ENCODE measurements around the gene POR. TPM values are rescaled to one million over a fixed set of nuclear protein-coding genes. Genes with fewer than 3 reads are reported as not detected.

The POR gene
- total and polyA plus RNA-seq, 2 of the 13 experiments (the other 11 are each of a cell fraction or from before 2014, with no cell fraction given), result 145 to 266 TPM

DNA sequence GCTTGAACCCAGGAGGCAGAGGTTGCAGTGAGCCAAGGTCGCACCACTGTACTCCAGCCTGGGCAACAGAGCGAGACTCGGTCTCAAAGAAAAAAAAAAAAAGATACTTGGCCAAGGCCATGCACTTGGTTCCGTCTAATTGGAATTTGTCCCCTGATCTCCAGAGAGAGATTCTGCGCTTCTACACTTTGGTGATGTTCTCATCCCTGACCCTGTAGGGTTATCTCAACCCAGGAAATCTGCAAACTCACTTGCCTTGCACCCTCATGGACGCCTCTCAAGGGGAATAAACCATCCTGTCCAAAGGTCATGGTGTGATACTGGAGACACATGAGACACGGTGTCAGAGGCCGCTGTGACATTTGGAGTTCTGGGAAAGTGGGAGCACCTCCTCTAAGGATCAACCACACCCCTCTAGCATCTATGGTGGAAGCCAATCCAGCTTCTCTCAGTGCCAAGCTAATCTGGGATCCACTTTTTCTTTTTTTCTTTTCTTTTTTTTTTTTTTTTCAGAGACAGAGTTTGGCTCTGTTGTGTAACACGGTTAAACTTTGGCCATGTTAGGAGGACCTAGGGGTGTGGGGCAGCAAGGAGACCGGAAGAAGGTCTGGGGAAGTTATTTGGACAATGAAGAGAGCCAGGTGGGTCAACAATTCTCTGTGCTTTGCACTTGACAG is 7.8 kb upstream of the POR start (continued):
- TF ChIP-seq, protein P1, sequence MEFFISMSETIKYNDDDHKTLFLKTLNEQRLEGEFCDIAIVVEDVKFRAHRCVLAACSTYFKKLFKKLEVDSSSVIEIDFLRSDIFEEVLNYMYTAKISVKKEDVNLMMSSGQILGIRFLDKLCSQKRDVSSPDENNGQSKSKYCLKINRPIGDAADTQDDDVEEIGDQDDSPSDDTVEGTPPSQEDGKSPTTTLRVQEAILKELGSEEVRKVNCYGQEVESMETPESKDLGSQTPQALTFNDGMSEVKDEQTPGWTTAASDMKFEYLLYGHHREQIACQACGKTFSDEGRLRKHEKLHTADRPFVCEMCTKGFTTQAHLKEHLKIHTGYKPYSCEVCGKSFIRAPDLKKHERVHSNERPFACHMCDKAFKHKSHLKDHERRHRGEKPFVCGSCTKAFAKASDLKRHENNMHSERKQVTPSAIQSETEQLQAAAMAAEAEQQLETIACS (CRISPR knock-in tag; IDR thresholded peaks at IDR 0.05), result no peak
- TF ChIP-seq EHMT2 (IDR thresholded peaks at IDR 0.05; ENCODE audit: borderline replicate concordance, low read depth, low read length) (peak; percentile 80; the same call in 1 of the 2 replicates), KAT2B (IDR thresholded peaks at IDR 0.05; ENCODE audit: borderline replicate concordance, low read depth, low read length) (no peak), BRD4 (CRISPR knock-in tag; IDR thresholded peaks at IDR 0.05) (no peak), GATA4 (IDR thresholded peaks at IDR 0.05; ENCODE audit: borderline replicate concordance, low read depth) (peak; percentile 74; the same call in 1 of the 2 replicates), HNRNPLL (IDR thresholded peaks at IDR 0.05; ENCODE audit: low read depth, low read length, poor library complexity, severe bottlenecking) (no peak), ZNF337 (CRISPR knock-in tag; IDR thresholded peaks at IDR 0.05; ENCODE audit: borderline replicate concordance, low read depth) (no peak), RBM39 (IDR thresholded peaks at IDR 0.05; ENCODE audit: low read depth, low read length, poor library complexity, severe bottlenecking) (no peak), CHD4 (IDR thresholded peaks at IDR 0.05; ENCODE audit: borderline replicate concordance, low read length) (no peak; the same call in 1 of the 2 replicates), BRCA1 (CRISPR knock-in tag; IDR thresholded peaks at IDR 0.05) (0 out of 2 replicates have a peak, but pooled peaks have one; percentile 59), ELF1 (CRISPR knock-in tag; IDR thresholded peaks at IDR 0.05) (peak; percentile 68), FOSL2 (CRISPR knock-in tag; IDR thresholded peaks at IDR 0.05) (peak; percentile 64), SNAPC2 (CRISPR knock-in tag; IDR thresholded peaks at IDR 0.05) (no peak), ZBTB42 (CRISPR knock-in tag; IDR thresholded peaks at IDR 0.05) (no peak), HNF4A (CRISPR knock-in tag; IDR thresholded peaks at IDR 0.05) (peak; percentile 94), ZNF260 (CRISPR knock-in tag; IDR thresholded peaks at IDR 0.05; ENCODE audit: borderline replicate concordance, low read depth) (no peak), MTA1 (CRISPR knock-in tag; IDR thresholded peaks at IDR 0.05; ENCODE audit: borderline replicate concordance) (no peak), SKI (IDR thresholded peaks at IDR 0.05; ENCODE audit: partially characterized antibody) (peak; percentile 66)
- TF ChIP-seq, protein P2, sequence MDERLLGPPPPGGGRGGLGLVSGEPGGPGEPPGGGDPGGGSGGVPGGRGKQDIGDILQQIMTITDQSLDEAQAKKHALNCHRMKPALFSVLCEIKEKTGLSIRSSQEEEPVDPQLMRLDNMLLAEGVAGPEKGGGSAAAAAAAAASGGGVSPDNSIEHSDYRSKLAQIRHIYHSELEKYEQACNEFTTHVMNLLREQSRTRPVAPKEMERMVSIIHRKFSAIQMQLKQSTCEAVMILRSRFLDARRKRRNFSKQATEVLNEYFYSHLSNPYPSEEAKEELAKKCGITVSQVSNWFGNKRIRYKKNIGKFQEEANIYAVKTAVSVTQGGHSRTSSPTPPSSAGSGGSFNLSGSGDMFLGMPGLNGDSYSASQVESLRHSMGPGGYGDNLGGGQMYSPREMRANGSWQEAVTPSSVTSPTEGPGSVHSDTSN (CRISPR knock-in tag; IDR thresholded peaks at IDR 0.05), result no peak
- TF ChIP-seq, protein P3, sequence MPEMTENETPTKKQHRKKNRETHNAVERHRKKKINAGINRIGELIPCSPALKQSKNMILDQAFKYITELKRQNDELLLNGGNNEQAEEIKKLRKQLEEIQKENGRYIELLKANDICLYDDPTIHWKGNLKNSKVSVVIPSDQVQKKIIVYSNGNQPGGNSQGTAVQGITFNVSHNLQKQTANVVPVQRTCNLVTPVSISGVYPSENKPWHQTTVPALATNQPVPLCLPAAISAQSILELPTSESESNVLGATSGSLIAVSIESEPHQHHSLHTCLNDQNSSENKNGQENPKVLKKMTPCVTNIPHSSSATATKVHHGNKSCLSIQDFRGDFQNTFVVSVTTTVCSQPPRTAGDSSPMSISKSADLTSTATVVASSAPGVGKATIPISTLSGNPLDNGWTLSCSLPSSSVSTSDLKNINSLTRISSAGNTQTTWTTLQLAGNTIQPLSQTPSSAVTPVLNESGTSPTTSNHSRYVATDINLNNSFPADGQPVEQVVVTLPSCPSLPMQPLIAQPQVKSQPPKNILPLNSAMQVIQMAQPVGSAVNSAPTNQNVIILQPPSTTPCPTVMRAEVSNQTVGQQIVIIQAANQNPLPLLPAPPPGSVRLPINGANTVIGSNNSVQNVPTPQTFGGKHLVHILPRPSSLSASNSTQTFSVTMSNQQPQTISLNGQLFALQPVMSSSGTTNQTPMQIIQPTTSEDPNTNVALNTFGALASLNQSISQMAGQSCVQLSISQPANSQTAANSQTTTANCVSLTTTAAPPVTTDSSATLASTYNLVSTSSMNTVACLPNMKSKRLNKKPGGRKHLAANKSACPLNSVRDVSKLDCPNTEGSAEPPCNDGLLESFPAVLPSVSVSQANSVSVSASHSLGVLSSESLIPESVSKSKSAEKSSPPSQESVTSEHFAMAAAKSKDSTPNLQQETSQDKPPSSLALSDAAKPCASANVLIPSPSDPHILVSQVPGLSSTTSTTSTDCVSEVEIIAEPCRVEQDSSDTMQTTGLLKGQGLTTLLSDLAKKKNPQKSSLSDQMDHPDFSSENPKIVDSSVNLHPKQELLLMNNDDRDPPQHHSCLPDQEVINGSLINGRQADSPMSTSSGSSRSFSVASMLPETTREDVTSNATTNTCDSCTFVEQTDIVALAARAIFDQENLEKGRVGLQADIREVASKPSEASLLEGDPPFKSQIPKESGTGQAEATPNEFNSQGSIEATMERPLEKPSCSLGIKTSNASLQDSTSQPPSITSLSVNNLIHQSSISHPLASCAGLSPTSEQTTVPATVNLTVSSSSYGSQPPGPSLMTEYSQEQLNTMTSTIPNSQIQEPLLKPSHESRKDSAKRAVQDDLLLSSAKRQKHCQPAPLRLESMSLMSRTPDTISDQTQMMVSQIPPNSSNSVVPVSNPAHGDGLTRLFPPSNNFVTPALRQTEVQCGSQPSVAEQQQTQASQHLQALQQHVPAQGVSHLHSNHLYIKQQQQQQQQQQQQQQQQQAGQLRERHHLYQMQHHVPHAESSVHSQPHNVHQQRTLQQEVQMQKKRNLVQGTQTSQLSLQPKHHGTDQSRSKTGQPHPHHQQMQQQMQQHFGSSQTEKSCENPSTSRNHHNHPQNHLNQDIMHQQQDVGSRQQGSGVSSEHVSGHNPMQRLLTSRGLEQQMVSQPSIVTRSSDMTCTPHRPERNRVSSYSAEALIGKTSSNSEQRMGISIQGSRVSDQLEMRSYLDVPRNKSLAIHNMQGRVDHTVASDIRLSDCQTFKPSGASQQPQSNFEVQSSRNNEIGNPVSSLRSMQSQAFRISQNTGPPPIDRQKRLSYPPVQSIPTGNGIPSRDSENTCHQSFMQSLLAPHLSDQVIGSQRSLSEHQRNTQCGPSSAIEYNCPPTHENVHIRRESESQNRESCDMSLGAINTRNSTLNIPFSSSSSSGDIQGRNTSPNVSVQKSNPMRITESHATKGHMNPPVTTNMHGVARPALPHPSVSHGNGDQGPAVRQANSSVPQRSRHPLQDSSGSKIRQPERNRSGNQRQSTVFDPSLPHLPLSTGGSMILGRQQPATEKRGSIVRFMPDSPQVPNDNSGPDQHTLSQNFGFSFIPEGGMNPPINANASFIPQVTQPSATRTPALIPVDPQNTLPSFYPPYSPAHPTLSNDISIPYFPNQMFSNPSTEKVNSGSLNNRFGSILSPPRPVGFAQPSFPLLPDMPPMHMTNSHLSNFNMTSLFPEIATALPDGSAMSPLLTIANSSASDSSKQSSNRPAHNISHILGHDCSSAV (CRISPR knock-in tag; IDR thresholded peaks at IDR 0.05; ENCODE audit: borderline replicate concordance), result no peak
